GM12891 (cell line): ENCODE results near the gene ESYT2.

Source experiments
- PAX5 ChIP-seq: IDR thresholded peaks from 2 replicates; pipeline ENCODE4 v1.6.1; 2011; ENCODE audit warnings: low read length, moderate library complexity, mild to moderate bottlenecking; ENCODE audit not compliant: insufficient read depth, severe bottlenecking
- POLR2A ChIP-seq: IDR thresholded peaks from 2 replicates; pipeline ENCODE4 v1.6.1; 2011; ENCODE audit warnings: low read depth, low read length, control low read depth
- POLR2AphosphoS5 ChIP-seq: IDR thresholded peaks from 2 replicates; pipeline ENCODE4 v1.6.1; 2011; ENCODE audit warnings: low read depth, low read length, control low read depth
- POU2F2 ChIP-seq: IDR thresholded peaks from 2 replicates; pipeline ENCODE4 v1.6.1; 2011; ENCODE audit warnings: low read depth, mild to moderate bottlenecking, control low read depth, low read length, moderate library complexity
- SPI1 ChIP-seq: IDR thresholded peaks from 2 replicates; pipeline ENCODE4 v1.6.1; 2011; ENCODE audit warnings: low read depth, low read length, control low read depth
- TAF1 ChIP-seq: IDR thresholded peaks from 2 replicates; pipeline ENCODE4 v1.6.1; 2011; ENCODE audit warnings: low read depth, low read length, control low read depth

GRCh38 chr7:158816271-158816670, 13.0 kb downstream of the ESYT2 start:
- TF ChIP-seq POLR2A (no peak), TAF1 (no peak), SPI1 (no peak), POLR2AphosphoS5 (no peak), PAX5 (no peak), POU2F2 (no peak)
